ENCODE measurements around the gene ADH7. TPM values are rescaled to one million over a fixed set of nuclear protein-coding genes. Genes with fewer than 3 reads are reported as not detected.

The ADH7 gene
- total RNA-seq, 1 experiment from 2014 or later, result not detected

DNA sequence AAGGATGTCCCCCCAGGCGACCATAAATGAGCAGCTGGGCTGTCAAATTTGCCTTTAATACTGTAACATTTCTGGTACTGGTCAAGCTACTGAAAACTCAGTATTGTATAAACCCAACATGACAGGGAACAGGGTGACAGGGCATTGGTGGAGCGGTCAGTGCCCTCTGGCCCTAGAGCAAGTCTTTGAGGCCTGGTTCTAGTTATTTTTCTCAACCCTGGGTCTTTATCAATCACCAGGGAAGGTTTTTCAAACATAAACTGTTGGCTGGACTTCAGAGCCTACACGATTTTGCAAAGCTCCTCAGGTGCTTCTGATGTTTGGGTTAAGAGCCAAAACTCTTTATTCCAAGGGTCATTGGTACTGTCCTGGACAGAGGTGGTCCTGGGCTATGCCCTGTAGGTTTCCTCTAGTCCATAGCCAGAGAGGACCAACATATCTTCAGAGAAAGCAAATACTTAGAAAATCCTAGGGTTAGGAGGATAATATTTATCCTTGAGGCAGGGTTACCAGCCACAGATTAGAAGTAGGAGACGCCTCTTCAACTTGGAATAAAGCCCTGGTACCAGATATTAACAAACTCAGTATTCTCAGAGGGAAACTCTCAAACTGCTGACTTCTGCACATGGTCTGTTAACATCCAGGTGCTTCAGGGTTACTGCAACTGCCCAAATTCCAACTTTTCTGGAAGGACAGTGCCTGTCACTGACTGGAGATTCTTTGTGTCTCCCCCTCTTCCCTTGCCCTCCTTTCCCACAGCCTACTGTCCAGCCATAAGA is 26.7 kb upstream of the ADH7 start:
- Histone ChIP-seq H3K4me1 (ENCODE audit: control insufficient read depth in 1 of 2, insufficient read depth in 2 of 2, low read length in 2 of 2) (peaks cover 0 to 5% of the 10 kb centered on the region in 2 experiments; a peak in 1 of 4 replicates), H3K9me3 (ENCODE audit: control insufficient read depth in 1 of 2, insufficient read depth in 1 of 2, low read depth in 1 of 2, low read length in 2 of 2) (no peaks in the 10 kb centered on the region), H3K4me3 (replicated peaks in 1 of 2; ENCODE audit: low read depth in 1 of 2, low read length in 2 of 2) (no peak overlapping the region), H2AFZ (ENCODE audit: low read depth, low read length, poor library complexity, severe bottlenecking) (no peak overlapping the region), H3K79me2 (ENCODE audit: insufficient read depth, low read length) (no peaks in the 10 kb centered on the region), H3K36me3 (ENCODE audit: control insufficient read depth in 1 of 2, insufficient read depth in 2 of 2, low read length in 2 of 2) (no peaks in the 10 kb centered on the region), H3K9me2 (ENCODE audit: insufficient read depth) (no peaks in the 10 kb centered on the region), H3K9ac (ENCODE audit: low read length) (no peak overlapping the region), H3K27me3 (ENCODE audit: insufficient read depth, low read length) (no peaks in the 10 kb centered on the region), H4K20me1 (ENCODE audit: insufficient read depth) (no peaks in the 10 kb centered on the region), H3K27ac (ENCODE audit: low read depth, low read length) (no peak overlapping the region), H3K4me2 (ENCODE audit: low read length) (no peak overlapping the region)
- ChIA-PET CTCF (interaction anchor here (0.6 kb wide), 1 partner anchor 466 kb away, joined by 3 read pairs; the partner anchor contains the start of gene METAP1), RAD21 (ENCODE audit: low non-redundant PET in 1 of 2, low total read pairs in 2 of 2, uncharacterized antibody in 2 of 2, unreplicated experiment in 2 of 2) (no interaction called here), POLR2A (no interaction called here)
- ATAC-seq (no peak), DNase-seq (ENCODE audit: low read depth, low spot score) (no peak)
- intact Hi-C loops (cut with micrococcal nuclease), result loop anchor here (2.0 to 10.0 kb wide), 4 partner anchors 57 to 1310 kb away; no protein-coding TSS in a partner anchor
- no TSS peak for BruUV-seq (replicated peaks)
- TF ChIP-seq SIN3A (IDR thresholded peaks at IDR 0.05; ENCODE audit: low read depth) (no peak), ZNF274 (IDR thresholded peaks at IDR 0.05; ENCODE audit: low read depth, low read length) (no peak), TCF7L2 (IDR thresholded peaks at IDR 0.05; ENCODE audit: borderline replicate concordance, extremely low read depth, insufficient read depth, insufficient read length) (no peak), ELF1 (IDR thresholded peaks at IDR 0.05; ENCODE audit: borderline replicate concordance, low read depth) (no peak), CBX3 (IDR thresholded peaks at IDR 0.05; ENCODE audit: low read depth) (no peak), JUND (IDR thresholded peaks at IDR 0.05) (no peak), FOSL1 (IDR thresholded peaks at IDR 0.05; ENCODE audit: low read depth) (no peak), YY1 (IDR thresholded peaks at IDR 0.05; ENCODE audit: extremely low read depth, insufficient replicate concordance, low read depth, low read length) (no peak), EGR1 (IDR thresholded peaks at IDR 0.05; ENCODE audit: low read depth) (no peak), ZFX (IDR thresholded peaks at IDR 0.05) (no peak), SP1 (IDR thresholded peaks at IDR 0.05; ENCODE audit: low read depth) (no peak), POLR2A (IDR thresholded peaks at IDR 0.05; ENCODE audit: borderline replicate concordance, extremely low read depth, insufficient read depth, insufficient read length) (no peak), EZH2phosphoT487 (IDR thresholded peaks at IDR 0.05; ENCODE audit: borderline replicate concordance) (no peak), RAD21 (IDR thresholded peaks at IDR 0.05; ENCODE audit: low read depth) (no peak), EZH2 (IDR thresholded peaks at IDR 0.05) (no peak), CEBPB (IDR thresholded peaks at IDR 0.05; ENCODE audit: low read depth) (no peak)
- TF ChIP-seq, protein P1, sequence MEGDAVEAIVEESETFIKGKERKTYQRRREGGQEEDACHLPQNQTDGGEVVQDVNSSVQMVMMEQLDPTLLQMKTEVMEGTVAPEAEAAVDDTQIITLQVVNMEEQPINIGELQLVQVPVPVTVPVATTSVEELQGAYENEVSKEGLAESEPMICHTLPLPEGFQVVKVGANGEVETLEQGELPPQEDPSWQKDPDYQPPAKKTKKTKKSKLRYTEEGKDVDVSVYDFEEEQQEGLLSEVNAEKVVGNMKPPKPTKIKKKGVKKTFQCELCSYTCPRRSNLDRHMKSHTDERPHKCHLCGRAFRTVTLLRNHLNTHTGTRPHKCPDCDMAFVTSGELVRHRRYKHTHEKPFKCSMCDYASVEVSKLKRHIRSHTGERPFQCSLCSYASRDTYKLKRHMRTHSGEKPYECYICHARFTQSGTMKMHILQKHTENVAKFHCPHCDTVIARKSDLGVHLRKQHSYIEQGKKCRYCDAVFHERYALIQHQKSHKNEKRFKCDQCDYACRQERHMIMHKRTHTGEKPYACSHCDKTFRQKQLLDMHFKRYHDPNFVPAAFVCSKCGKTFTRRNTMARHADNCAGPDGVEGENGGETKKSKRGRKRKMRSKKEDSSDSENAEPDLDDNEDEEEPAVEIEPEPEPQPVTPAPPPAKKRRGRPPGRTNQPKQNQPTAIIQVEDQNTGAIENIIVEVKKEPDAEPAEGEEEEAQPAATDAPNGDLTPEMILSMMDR (IDR thresholded peaks at IDR 0.05 in 2 of 3, conservative IDR thresholded peaks at IDR 0.05 in 1 of 3; ENCODE audit: borderline replicate concordance in 1 of 3, insufficient read depth in 1 of 3, low read depth in 2 of 3, low read length in 2 of 3), result no peak
- TF ChIP-seq, protein P2, sequence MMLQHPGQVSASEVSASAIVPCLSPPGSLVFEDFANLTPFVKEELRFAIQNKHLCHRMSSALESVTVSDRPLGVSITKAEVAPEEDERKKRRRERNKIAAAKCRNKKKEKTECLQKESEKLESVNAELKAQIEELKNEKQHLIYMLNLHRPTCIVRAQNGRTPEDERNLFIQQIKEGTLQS (IDR thresholded peaks at IDR 0.05), result no peak
- TF ChIP-seq, protein P3, sequence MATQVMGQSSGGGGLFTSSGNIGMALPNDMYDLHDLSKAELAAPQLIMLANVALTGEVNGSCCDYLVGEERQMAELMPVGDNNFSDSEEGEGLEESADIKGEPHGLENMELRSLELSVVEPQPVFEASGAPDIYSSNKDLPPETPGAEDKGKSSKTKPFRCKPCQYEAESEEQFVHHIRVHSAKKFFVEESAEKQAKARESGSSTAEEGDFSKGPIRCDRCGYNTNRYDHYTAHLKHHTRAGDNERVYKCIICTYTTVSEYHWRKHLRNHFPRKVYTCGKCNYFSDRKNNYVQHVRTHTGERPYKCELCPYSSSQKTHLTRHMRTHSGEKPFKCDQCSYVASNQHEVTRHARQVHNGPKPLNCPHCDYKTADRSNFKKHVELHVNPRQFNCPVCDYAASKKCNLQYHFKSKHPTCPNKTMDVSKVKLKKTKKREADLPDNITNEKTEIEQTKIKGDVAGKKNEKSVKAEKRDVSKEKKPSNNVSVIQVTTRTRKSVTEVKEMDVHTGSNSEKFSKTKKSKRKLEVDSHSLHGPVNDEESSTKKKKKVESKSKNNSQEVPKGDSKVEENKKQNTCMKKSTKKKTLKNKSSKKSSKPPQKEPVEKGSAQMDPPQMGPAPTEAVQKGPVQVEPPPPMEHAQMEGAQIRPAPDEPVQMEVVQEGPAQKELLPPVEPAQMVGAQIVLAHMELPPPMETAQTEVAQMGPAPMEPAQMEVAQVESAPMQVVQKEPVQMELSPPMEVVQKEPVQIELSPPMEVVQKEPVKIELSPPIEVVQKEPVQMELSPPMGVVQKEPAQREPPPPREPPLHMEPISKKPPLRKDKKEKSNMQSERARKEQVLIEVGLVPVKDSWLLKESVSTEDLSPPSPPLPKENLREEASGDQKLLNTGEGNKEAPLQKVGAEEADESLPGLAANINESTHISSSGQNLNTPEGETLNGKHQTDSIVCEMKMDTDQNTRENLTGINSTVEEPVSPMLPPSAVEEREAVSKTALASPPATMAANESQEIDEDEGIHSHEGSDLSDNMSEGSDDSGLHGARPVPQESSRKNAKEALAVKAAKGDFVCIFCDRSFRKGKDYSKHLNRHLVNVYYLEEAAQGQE (IDR thresholded peaks at IDR 0.05; ENCODE audit: low read depth), result no peak
- TF ChIP-seq, protein P4, sequence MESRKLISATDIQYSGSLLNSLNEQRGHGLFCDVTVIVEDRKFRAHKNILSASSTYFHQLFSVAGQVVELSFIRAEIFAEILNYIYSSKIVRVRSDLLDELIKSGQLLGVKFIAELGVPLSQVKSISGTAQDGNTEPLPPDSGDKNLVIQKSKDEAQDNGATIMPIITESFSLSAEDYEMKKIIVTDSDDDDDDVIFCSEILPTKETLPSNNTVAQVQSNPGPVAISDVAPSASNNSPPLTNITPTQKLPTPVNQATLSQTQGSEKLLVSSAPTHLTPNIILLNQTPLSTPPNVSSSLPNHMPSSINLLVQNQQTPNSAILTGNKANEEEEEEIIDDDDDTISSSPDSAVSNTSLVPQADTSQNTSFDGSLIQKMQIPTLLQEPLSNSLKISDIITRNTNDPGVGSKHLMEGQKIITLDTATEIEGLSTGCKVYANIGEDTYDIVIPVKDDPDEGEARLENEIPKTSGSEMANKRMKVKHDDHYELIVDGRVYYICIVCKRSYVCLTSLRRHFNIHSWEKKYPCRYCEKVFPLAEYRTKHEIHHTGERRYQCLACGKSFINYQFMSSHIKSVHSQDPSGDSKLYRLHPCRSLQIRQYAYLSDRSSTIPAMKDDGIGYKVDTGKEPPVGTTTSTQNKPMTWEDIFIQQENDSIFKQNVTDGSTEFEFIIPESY (IDR thresholded peaks at IDR 0.05; ENCODE audit: extremely low read depth, insufficient replicate concordance, low read length), result no peak

Data from HCT116 (cell line).